ENCODE data around the gene ZNF181. TPM values are rescaled to one million over a fixed set of nuclear protein-coding genes. Genes with fewer than 3 reads are reported as not detected.

ZNF181 gene
- total RNA-seq, 1 experiment from 2014 or later, result 8.2 TPM

DNA sequence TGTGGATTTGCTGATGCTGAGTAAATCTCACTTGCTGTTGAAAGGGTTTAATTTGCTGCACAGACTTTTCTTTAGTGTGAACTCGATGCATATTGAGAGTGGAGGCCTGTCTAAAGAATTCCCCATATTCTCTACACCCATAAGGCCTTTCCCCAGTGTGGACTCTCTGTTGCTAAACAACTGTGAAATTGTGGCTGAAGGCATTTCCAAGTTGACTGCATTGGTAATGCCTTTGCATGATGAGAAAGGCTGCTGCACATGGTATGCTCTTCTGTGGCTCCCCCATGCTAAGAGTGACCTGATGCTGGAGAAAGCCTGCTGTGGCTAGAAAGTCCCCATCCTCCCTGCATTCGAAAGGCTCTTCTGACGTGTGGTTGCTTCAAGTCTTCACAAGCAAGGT, 45.6 kb downstream of the ZNF181 start:
- WGBS (ENCODE audit: extremely low coverage, insufficient read length, low lambda C conversion rate), result no CpG with 5 or more reads among the region's 3 CpGs
- peaks cover 31% of the 10 kb centered on the region for H3K27me3 Mint-ChIP-seq (ENCODE audit: low read depth)
- Histone ChIP-seq H3K9me3 (ENCODE audit: control insufficient read depth, low read depth, low read length) (no peaks in the 10 kb centered on the region), H3K27me3 (ENCODE audit: insufficient read depth, low read length) (no peaks in the 10 kb centered on the region), H2BK5ac (ENCODE audit: insufficient read length, low read length) (no peak overlapping the region), H3K23ac (ENCODE audit: insufficient read length, low read depth, low read length) (no peak overlapping the region), H3K18ac (ENCODE audit: insufficient read length, low read depth, low read length) (no peak overlapping the region), H3K4ac (ENCODE audit: low read depth, low read length) (no peak overlapping the region), H3K4me2 (ENCODE audit: insufficient read depth, insufficient read length, low read length) (no peak overlapping the region), H4K8ac (replicated peaks; ENCODE audit: insufficient read length, low read depth, low read length) (no peak overlapping the region), H3K27ac (ENCODE audit: insufficient read length, low read depth, low read length) (no peak overlapping the region), H3T11ph (ENCODE audit: low read length) (no peak overlapping the region), H2BK15ac (ENCODE audit: low read depth, low read length) (no peak overlapping the region), H4K5ac (ENCODE audit: insufficient read length, low read depth, low read length) (no peak overlapping the region), H3K9ac (ENCODE audit: extremely low read depth, insufficient read length, low read length) (no peak overlapping the region), H3K14ac (ENCODE audit: insufficient read depth, low read length) (no peak overlapping the region), H2BK20ac (ENCODE audit: low read depth, low read length, poor library complexity, severe bottlenecking) (no peak overlapping the region), H3K23me2 (ENCODE audit: insufficient read length, low read depth, low read length, poor library complexity, severe bottlenecking) (no peaks in the 10 kb centered on the region), H2AK5ac (ENCODE audit: insufficient read length, low read length) (no peak overlapping the region), H4K91ac (ENCODE audit: insufficient read length, low read depth, low read length) (no peak overlapping the region), H3K79me2 (ENCODE audit: insufficient read depth, low read length) (no peaks in the 10 kb centered on the region), H3K56ac (ENCODE audit: insufficient read length, low read depth, low read length) (no peak overlapping the region), H2BK120ac (ENCODE audit: low read depth, low read length, poor library complexity, severe bottlenecking) (no peak overlapping the region), H4K20me1 (ENCODE audit: control insufficient read depth, insufficient read depth, insufficient read length) (no peaks in the 10 kb centered on the region), H2AFZ (ENCODE audit: low read length) (no peak overlapping the region), H2BK12ac (ENCODE audit: insufficient read length, low read depth, low read length) (no peak overlapping the region), H3K79me1 (ENCODE audit: insufficient read depth, low read depth, low read length, poor library complexity, severe bottlenecking) (no peaks in the 10 kb centered on the region), H3K4me1 (ENCODE audit: insufficient read depth, low read length) (no peaks in the 10 kb centered on the region)
- H3K27ac Mint-ChIP-seq, result no peak overlapping the region
- H3K9me3 Mint-ChIP-seq, result peaks cover 62 to 78% of the 10 kb centered on the region in 2 experiments
- H3K36me3 Mint-ChIP-seq (ENCODE audit: insufficient read depth in 1 of 3, low read depth in 3 of 3), result peaks cover 0 to 2% (median 0%) of the 10 kb centered on the region in 3 experiments; a peak in 2 of 7 replicates
- DNase-seq, result no peak
- no peaks in the 10 kb centered on the region for H3K4me1 Mint-ChIP-seq
- TF ChIP-seq CTCF (conservative IDR thresholded peaks at IDR 0.05), result no peak
- no peak overlapping the region for H3K4me3 Mint-ChIP-seq
